ENCODE data around the gene GMPR.

- TF ChIP-seq POLR2AphosphoS5 (IDR thresholded peaks at IDR 0.05; ENCODE audit: low read depth, low read length) (no peak), CTCF (IDR thresholded peaks at IDR 0.05 in 2 of 3, conservative IDR thresholded peaks at IDR 0.05 in 1 of 3; ENCODE audit: borderline replicate concordance in 1 of 3, insufficient read depth in 1 of 3, low read depth in 2 of 3, low read length in 2 of 3) (no peak), SIN3A (IDR thresholded peaks at IDR 0.05; ENCODE audit: low read depth) (no peak), EZH2 (IDR thresholded peaks at IDR 0.05) (no peak), RAD21 (IDR thresholded peaks at IDR 0.05; ENCODE audit: low read depth) (no peak), ELF1 (IDR thresholded peaks at IDR 0.05; ENCODE audit: borderline replicate concordance, low read depth) (no peak)
These were observed 39.8 kb downstream of the GMPR start for GRCh38 chr6:16278048-16278724.
